GM20000 (cell line): Measurements from ENCODE around the gene POLE.

Experiments used
- DNase-seq: peaks from one replicate; pipeline ENCODE4 v3.0.0; 2012; ENCODE audit warnings: low spot score
- CTCF ChIP-seq: IDR thresholded peaks from 2 replicates; pipeline ENCODE4 v1.5.1; 2012; ENCODE audit warnings: mild to moderate bottlenecking, control low read depth; ENCODE audit errors: extremely low read depth, missing control alignments

Gene POLE

GRCh38 chr12:132673288-132674179 lies 13.6 kb downstream of the POLE start:
- no peak for TF ChIP-seq CTCF
- no peak for DNase-seq

DNA sequence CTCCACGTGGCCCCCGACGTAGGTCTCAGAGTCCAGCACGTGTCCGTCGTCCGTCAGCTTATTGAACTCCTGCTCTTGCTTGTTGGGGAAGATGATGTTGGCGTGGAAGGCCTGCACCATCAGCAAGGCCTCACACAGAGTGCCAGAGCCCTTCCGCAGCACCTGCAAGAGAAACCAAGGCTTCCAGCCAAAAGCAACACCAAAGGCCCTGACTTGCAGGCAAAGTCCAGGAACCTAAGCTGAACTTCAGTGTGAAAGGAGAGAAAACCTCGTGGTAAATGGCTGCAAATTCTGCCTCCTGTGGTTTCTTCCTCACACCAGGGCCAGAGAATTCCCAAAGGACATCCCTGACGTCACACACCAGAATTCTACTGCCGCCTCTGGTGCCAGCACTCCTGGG lies 14.5 kb downstream of the POLE start:
- TF ChIP-seq CTCF = no peak
- DNase-seq = no peak

- TF ChIP-seq CTCF = no peak
- no peak for DNase-seq
Measured at GRCh38 chr12:132672116-132672515, 15.0 kb downstream of the POLE start.

GRCh38 chr12:132669166-132669879 lies 17.8 kb downstream of the POLE start:
- DNase-seq = no peak
- TF ChIP-seq CTCF = no peak

GRCh38 chr12:132668191-132669088 lies 18.7 kb downstream of the POLE start:
- no peak for DNase-seq
- no peak for TF ChIP-seq CTCF

DNA sequence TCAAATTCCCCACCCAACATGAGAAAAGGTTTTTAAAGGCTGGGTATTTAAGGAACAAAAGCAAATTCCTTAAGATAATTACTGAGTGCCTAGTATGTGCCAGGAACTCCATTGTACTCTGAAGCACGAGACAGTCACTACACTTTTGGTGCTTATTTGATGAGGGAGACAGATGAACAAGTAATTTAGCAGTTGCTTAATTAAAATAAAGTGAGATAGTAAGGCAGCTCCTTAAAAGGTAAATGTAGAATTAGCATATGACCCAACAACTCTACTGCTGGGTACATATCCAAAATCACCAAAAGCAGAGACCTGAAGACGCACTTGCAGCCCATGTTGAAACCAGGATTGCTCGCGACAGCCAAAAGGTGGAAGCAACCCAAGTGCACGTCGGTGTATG lies 21.3 kb downstream of the POLE start:
- DNase-seq = no peak
- no peak for TF ChIP-seq CTCF
